GM18861 (cell line): ENCODE data around the gene SLC49A4.

Experiments used
- ATAC-seq: cut with Tn5 transposase; IDR thresholded peaks from one replicate; pipeline ENCODE4 v1.9.1; 2021; ENCODE audit not compliant: unreplicated experiment

Gene SLC49A4

DNA sequence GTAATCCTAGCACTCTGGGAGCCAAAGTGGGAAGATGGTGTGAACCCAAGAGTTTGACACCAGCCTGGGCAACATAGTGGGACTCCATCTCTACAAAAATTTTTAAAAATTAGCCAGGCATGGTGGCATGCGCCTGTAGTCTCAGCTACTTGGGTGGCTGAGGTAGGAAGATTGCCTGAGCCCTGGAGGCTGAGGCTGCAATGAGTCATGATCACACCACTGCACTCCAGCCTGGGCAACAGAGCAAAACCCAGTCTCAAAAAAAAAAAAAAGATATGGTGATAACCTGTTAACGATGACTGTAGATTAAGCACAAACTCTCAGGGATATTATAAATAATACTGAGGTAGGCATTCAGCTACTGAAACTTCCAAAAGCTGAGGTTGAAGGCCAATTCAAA, 107.5 kb downstream of the SLC49A4 start:
- no peak for ATAC-seq

DNA sequence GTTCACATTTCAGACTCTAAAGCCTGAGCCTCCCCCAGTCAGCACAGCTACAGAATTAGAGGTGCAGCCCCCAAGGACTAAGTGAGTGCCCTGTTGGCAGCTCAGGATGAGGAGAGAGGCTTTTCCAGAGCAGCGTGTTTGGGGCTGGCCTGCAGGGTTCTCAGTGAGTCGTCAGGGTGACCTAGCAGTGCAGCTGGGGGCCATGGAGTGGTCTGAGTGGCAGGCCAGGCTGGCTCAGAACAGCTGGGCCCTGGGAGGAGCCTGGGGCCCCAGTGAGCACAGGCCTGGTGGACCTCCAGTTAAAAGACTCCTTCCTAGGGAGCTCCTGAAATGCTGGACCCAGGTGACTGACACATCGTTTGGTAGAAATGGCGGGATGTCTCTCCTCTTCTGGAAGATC, 108.3 kb downstream of the SLC49A4 start:
- no peak for ATAC-seq

DNA sequence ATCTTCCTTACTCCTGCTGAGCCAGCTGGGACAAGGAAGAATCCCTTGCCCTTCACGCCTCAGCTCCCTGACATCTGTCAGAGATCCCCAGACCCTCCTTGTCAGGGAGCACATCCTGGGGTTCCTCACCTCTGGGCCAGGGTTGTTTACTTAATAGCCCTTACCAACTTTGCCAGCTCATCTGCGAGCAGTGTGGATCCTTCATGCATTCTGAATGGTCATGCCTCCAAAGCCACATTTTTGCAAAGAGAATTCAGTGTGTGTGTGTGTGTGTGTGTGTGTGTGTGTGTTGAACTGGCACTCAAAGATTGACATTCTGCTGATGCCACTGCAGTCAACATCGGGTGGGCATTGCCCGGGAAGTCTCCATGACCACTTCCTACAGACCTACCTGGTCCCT, 112.6 kb downstream of the SLC49A4 start:
- ATAC-seq: no peak

DNA sequence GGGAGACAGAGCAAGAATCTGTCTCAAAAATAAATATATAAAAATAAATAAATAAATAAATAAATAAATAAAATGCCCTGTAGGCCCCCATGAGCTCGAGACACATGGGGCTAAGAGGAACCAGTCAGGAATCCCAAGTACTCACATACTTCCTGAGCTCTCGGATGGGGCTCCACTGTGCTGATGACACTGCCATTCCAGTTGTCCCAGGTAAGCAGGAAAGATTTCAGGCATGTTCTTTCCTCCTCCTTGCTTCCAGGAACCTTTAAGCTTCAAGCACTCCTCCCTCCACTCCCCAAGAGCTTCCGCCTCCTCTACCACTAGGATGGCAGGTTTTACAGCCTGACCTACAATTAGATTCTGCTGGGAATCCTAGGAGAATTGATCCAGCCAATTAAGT, 113.4 kb downstream of the SLC49A4 start:
- no peak for ATAC-seq

DNA sequence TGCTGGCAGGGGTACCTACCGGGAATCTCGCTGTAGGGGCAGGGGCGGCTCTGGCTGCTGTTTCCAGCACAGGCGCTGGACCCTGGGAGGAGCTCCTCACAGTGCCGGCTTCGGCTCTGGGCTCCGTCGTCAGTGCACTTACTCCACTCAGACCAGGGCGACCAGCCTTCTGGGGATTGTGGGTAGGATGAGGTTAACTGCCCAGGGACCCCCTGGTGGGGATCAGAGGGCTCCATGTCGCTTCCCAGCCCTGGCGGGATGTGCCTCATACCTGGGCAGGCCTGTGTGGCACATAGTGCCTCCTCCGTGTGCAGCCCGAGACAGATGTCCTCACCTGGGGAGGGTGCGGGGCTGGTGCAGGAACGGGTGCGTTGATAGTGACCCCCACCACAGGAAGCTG, 117.0 kb downstream of the SLC49A4 start:
- ATAC-seq: no peak

DNA sequence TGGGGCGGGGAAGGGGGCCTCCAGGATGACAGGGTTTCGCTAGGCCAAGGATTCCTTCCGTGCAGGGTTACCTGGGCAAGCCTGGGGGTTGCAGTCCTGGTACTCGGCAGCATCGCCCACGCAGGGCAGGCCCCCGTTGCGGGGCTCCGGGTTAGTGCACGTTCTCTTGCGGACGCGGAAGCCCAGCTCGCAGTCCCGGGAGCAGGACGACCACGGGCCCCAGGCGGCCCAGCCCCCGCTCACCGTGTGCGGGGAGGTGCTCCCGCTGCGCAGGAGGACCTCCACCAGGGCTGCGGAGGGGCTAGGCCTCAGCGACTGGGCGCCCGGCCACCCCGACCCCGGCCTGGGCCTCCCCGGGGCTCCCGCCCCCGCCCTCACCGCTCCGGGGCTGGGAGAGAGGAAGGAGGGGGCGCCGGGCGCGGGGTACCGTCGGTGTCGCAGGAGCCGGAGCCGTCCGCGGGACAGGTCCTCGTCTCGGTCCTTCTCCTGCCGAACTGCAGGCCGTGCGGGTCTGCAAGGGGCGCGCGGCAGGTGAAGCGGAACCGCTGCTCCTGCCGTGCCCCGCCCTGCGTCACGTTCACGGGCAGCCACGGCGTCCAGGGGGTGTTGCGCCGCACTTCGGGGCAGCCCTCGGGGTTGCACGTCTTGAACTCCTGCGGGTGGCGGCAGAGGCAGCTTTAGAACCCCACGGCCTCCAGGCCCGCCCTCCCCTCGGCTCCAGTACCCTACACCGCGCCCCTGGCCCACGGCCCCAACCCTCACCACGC, 118.1 kb downstream of the SLC49A4 start:
- ATAC-seq: no peak

DNA sequence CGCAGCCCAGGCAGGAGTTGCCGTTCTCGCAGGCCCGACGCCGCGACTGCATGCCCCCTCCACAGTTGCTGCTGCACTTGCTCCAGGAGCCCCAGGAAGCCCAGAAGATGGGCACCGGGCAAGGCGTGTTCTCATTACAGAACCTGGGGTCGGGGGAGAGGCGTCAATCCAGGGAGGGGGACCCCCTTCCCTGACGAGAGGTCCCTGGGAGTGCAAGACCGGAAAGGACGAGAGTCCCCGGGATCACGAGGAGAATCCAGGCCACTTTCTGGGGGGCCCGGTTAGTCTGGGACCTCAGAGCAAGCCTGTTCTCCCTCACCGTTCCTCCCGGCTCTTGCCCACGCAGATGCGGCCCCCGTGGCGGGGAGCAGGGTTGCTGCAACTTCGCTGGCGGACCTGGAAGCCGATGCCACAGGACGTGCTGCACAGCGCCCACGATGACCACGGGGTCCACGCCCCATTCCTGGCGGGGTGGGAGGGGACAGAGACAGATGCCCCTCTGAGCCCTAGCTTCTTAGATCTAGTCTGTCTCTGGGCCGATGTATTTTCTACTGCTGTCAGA, 118.8 kb downstream of the SLC49A4 start:
- ATAC-seq: no peak

DNA sequence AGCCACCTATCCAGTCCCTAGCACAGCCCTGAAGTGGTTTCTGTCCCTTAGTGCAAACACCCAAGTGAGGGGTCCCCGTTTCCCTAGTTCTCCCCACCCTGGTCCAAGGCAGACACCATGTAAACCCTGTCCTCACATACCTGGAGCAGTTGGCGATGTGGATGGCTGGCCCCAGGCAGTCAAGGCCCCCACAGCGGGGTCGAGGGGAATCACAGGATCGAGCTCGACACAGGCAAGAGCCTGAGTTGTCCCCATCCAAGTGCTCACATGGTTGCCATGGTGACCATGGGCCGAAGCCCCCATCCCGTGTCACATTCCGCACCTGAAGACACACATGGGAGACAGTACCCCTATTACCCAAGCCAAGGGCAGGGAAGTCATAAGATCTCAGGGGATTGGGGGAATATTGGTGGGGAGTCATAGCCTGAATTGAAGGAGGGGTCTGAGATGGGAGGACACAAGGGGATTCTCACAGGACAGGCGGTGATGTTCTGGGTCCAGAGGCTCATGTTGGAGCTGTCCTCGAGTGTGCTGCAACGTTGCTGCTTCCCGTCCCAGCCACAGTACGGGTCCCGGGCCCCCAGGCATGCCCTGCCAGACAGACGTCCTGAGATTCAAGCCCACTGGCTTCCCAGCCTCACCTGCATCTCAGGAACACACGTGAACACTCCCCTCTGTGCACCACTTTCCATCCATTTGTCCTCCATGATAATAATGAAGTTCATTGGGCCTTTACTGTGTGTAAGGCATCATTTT, 120.6 kb downstream of the SLC49A4 start:
- ATAC-seq: no peak

DNA sequence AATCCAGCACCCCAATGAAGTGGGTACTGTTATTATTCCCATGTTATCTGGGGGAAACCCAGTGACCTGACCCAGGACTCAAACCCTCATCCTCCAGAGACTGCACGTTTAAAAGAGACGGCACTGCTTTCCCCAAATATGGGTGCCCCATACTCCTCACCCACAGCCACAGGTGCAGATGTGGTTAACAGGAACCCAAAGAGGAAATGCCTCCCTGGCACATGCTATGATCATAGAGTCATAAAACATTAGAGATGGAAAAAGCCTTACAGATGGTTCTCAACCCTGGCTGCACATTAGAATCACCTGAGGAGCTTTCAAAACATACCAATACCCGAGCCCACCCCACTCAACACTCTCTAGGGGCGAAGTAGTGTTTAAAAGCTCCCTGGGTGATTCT, 121.2 kb downstream of the SLC49A4 start:
- ATAC-seq: no peak

DNA sequence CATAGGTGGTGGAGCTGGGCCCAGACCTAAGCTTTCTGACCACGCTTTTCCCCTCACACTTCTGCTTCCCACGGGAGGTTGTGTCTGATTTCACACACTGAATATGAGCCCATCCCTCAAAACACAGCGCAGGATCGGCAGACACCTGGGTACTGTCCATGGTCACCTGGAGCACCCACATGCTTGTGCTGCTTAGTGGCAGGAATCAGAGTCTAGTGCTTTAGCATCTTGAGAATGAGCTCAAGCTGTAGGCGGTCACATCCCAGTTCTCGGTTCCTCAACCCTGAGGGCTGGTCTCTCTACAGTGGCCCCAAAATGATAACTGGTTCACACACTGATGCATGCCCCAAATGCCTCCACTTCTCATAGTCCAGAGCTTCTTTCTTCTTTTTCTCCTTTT, 121.7 kb downstream of the SLC49A4 start:
- no peak for ATAC-seq

DNA sequence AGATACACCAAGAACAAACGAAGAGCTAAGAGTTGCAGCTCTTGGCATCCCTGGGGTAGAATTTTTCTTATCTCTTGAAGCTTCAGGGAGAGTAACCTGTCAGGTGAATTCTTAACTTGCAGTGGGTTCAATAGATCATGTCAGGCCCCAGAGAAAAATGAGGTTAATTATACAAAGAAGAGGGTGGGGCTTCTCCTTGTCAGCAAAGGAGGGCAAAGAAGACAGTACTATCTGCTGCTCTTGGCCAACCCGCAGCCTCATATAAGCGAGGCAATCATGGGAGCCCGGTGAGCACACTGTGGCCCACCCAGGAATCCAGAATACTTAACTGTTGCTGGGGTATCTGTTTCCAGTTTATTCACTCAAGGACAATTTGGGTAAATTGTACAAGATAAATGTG, 122.5 kb downstream of the SLC49A4 start:
- no peak for ATAC-seq

DNA sequence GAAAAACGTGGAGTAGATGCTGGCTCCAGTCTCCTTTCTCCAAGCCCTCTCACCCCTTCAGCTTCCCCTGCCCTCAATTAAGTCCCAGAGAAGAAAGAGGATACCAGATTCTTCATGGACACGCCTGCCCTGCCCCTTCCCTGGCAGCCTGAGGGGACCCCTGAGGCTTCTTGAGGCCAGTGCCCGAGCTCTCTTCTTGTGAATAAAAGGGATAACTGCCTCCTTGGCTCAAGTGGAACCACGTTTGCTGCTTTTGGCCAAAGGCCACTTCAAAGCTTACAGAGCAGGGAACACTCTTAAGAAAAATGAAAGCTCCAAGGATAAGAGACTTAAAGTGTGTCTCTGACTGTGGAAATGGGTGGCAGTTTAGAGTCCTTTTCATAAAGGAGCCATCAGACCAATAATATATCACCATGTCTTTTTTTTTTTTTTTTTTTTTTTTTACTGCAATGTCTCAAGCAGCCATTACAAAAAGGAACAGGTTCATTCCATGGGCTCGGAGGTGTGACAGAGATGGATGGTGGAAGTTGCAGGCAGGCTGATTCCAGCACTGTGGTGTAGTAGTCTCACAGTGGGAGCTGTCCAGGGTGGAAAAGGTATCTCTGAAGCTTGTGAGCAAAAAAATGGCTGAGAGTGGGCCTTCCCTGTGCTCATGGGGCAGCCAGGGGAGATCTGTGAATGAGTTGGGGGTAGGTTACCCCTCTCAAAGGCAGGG, 123.9 kb downstream of the SLC49A4 start:
- ATAC-seq: no peak

DNA sequence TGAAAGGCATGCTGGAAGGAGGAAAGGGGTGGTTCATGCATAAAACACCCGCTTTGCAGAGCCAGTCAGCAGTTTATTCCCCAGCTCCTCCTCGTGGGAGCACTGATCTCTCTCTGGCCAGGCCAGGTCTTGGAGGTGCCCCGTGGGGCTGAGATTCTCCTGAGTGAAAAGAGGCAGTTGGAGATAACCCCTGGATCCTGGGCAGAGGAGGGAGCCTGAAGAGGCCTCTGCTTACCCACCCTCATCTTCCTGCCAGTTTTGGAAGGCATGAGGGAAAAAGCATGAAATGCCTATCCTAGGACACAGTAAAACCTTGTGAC, 124.4 kb downstream of the SLC49A4 start:
- no peak for ATAC-seq

DNA sequence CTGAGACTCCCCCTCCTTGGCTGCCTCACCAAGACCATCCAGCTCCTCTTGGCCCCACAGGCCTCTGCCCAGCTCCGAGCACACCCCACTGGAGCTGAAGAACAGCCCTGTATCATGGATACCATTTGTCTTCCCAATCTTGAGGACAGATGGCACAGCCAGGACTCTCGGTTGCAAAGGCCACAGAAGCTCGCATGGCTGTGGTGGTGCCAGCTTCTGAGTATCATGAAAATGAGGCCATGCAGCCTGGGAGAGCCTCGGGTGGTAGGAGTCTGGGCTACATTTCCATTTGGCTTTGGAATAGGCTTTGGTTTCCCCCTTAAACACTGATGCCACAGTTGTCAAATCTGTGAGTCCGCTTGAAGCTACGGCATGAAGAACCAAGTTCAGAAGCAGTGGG, 126.1 kb downstream of the SLC49A4 start:
- ATAC-seq: no peak

DNA sequence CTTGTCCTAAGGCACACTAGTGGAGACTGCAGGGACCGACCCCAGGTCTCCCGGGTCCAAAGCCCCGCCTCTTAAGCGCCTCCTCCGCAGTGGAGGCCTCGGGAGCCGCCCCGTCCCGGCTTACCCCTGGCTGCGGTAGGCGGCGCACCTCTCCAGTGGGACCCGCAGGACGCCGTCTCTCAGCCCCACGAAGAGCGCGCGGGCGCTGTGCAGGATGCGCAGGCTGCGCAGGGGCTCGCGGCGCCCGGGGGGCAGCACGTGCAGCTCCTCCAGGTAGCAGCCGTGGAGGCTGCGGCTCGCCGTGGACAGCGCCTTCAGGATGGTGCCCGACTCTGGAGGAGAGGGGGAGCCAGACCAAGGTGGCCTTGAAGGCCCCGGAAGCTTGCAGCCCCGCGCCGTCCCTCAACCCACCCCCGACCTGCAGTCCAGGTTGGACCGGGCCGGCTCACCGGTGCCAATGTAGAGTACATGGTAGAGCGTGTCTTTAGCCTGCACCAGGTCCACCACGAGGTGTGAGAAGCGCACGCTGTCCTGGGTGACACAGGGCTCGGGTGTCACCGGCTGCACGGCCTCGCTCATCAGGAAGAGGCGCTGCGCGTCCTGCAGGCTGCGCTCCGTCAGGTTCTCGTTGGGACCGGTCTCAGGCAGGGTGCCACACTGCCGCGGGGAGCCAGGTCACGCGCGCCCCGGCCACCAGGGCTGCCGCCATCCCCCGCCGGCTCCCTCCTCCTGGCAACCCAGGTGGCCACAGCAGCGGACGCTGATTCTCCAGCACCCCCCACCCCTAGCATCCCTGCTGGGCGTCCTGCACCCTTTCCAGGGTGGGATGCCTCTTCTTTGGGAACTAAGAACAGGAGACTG, 127.2 kb downstream of the SLC49A4 start:
- ATAC-seq: no peak

DNA sequence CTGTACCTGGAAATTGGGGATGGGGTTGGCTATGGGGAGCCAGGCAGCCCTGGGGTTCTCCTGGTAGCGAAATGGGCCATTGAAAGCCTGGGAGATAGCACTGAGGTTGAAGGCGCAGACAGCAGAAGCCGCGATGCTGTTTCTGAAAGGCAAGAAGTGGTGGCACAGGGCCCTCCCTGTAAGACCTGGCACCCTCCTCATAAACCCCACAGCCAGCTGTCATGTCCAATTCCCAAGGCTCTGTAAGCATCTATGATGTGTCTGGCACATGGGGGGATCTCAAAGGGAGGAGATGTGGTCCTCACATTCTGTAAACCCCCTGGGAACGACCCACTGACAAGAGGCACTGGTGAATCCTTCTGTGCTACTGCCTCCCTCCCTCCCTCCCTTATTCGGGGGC, 128.7 kb downstream of the SLC49A4 start:
- ATAC-seq: no peak

DNA sequence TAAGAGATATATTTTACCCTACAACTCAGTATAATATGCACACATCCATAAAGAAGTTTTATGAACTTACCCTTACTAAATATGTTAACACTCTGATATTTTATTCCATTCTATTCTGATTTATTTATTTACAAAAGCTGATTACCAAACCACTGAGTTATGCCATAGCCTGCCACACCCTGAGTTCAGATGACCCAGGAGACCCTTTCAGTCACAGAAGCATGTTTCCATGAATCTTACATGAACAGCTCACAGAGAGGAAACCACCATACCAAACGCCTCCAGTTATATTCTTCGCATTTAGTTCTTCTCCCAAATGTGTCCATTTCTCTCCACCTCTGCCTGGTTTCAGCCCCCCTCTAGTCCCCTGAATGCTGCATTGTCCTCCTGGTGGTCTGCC, 129.2 kb downstream of the SLC49A4 start:
- no peak for ATAC-seq

DNA sequence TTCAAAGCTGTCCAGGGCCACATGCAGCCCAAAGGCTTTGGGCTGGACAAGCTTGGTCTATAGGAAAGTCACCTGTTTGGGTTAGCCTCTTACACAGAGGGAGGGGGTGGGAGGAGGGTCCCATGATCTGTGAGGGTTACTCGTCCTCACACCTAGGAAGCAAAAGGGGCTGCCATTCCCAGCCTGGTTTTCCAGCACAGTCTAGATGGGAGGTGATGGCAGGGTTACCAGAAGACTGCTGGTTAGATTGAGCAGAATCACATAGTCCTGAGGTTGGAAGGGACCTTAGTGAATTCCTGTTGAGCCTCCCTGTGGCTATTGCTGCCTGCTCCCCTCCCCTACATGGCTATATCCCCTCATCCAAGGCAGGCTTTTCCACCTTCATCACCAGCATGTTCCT, 130.9 kb downstream of the SLC49A4 start:
- no peak for ATAC-seq

DNA sequence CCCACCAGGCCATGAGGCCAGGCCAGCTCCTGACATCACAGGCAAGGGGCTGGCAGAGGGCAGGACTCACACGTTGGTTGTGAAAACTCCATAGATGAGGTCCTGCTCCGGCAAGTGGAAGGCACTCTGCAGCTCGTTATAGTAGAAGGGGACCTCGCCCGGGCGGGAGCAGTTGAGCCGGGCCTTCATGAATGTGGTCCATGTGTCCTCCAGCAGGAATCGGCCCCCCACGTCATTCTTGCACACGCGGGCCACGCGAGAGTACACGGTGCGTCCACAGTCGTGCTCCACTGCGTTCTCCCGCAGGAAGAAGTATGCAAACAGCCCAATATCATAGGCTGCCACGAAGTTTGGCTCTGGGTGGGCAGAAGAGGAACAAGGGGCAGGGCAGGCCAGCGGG, 131.5 kb downstream of the SLC49A4 start:
- no peak for ATAC-seq

DNA sequence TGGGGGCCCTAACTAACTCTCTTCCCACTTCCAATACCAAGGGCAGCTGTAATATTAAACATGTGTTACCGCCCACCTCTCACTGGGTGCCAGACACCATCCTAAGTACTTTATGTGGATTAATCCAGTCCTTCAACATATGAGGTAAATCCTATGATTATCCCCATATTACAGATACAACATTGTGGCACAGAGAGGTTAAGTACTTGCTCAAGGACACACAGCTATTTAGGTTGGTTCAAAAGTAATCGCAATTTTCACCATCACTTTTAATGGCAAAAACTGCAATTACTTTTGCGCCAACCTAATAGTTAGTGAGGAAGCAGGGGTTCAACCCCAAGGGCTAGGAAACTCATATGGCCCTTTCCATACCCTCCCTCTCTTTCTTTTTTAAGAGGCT, 131.9 kb downstream of the SLC49A4 start:
- ATAC-seq: no peak

DNA sequence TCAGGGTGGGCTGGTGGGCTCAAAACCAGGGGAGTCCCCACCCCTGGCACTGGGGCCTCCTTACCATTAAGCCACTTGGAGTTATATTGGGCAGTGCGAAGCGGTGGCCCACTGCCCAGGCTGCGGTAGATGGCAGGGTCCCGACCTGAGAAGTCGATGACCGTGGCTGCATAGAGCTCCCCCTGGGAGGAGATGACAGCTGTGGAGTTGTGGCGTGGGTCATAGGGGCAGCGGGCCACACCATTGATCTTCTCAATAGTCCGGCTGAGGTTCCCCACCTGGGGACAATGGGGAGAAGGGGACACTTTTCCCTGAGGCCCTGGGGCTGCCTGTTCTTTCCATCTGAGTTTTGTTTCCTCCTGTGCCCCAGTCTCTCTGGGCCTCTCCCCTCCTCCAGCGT, 132.9 kb downstream of the SLC49A4 start:
- no peak for ATAC-seq
